RWPE1 (cell line): Measurements from ENCODE around the gene PLEK2.

ENCODE experiments used
- CTCF ChIA-PET: fragments of 350-600 bp; sonication (Branson Sonifier 250); formaldehyde crosslinking; extraction: SDS; loops from one replicate; lab custom pipeline; 2021; lab: Yijun Ruan, JAX
- POLR2A ChIA-PET: fragments of 400-600 bp; formaldehyde crosslinking; extraction: SDS; loops from one replicate; lab custom pipeline; 2020; ENCODE audit warnings: antibody characterized with exemption; ENCODE audit not compliant: low non-redundant PET; lab: Yijun Ruan, JAX
- DNase-seq: peaks from one replicate; pipeline ENCODE4 v3.0.0; 2012; ENCODE audit warnings: low spot score
- H3K27ac ChIP-seq: fragments of 450-650 bp; 2 replicates; pipeline ENCODE4 v1.5.1; 2017
- CTCF ChIP-seq: fragments of 450-650 bp; conservative IDR thresholded peaks from 2 replicates; pipeline ENCODE4 v1.5.1; 2017; ENCODE audit warnings: low read depth, mild to moderate bottlenecking

The PLEK2 gene

GRCh38 chr14:67425608-67426007 lies 13.6 kb upstream of the PLEK2 start:
- POLR2A ChIA-PET = no interaction called here
- no peak overlapping the region for H3K27ac ChIP-seq
- TF ChIP-seq CTCF = no peak
- CTCF ChIA-PET = interaction anchor here (0.9 to 1.1 kb wide), 3 partner anchors 101 to 151 kb away, joined by 3 to 4 read pairs (median 3); no protein-coding TSS in a partner anchor
- DNase-seq = no peak

- POLR2A ChIA-PET = no interaction called here
Measured at GRCh38 chr14:67424539-67424938, 12.6 kb upstream of the PLEK2 start.

GRCh38 chr14:67423424-67423823 lies 11.5 kb upstream of the PLEK2 start:
- no peak for TF ChIP-seq CTCF
- POLR2A ChIA-PET = no interaction called here
- CTCF ChIA-PET = interaction anchor here (0.7 kb wide), 2 partner anchors 11 to 103 kb away, joined by 3 to 5 read pairs; partner anchors contain the start of gene PLEK2
- no peak for DNase-seq
- no peak overlapping the region for H3K27ac ChIP-seq

More at GRCh38 chr14:67424539-67424938, 12.6 kb upstream of the PLEK2 start:
- DNase-seq = no peak
- no peak overlapping the region for H3K27ac ChIP-seq
- CTCF ChIA-PET = interaction anchor here (1.1 kb wide), 2 partner anchors 147 to 152 kb away, joined by 3 to 4 read pairs; no protein-coding TSS in a partner anchor
- TF ChIP-seq CTCF = no peak

GRCh38 chr14:67421356-67422224 lies 9.6 kb upstream of the PLEK2 start:
- H3K27ac ChIP-seq = no peak overlapping the region
- POLR2A ChIA-PET = no interaction called here
- CTCF ChIA-PET = no interaction called here

GRCh38 chr14:67420102-67420739 lies 8.3 kb upstream of the PLEK2 start:
- no peak for TF ChIP-seq CTCF
- no peak for DNase-seq
- H3K27ac ChIP-seq = peak overlapping the region; percentile 90
- CTCF ChIA-PET = interaction anchor here (0.5 to 2.1 kb wide), 3 partner anchors 9 to 151 kb away, joined by 5 to 10 read pairs (median 5); no protein-coding TSS in a partner anchor
- POLR2A ChIA-PET = no interaction called here

More at GRCh38 chr14:67421356-67422224, 9.6 kb upstream of the PLEK2 start:
- DNase-seq = no peak
- no peak for TF ChIP-seq CTCF
